CD4-positive, alpha-beta T cell (primary cell): ENCODE results near the gene ARHGEF11. TPM values are rescaled to one million over a fixed set of nuclear protein-coding genes. Genes with fewer than 3 reads are reported as not detected.

Source experiments
- ATAC-seq: fragments of 200-7000 bp; cut with Tn5 transposase; one replicate; pipeline ENCODE4 v1.10.0; 2022; ENCODE audit warnings: mild to moderate bottlenecking; ENCODE audit not compliant: poor library complexity
- CTCF ChIA-PET: fragments of 350-600 bp; sonication (Branson Sonifier 250); formaldehyde crosslinking; loops from one replicate; lab custom pipeline; 2021; ENCODE audit warnings: antibody characterized with exemption, inconsistent platforms; lab: Charles Lee
- POLR2A ChIA-PET: fragments of 350-600 bp; sonication (Branson Sonifier 250); formaldehyde crosslinking; loops from one replicate; lab custom pipeline; 2021; ENCODE audit warnings: antibody characterized with exemption, inconsistent platforms; lab: Charles Lee
- DNase-seq, 14 experiments: peaks; one replicate each; pipeline ENCODE4 v3.0.0-alpha.2; 2013 to 2020; ENCODE audit warnings: mixed read lengths in 2 of 14
- H3K27ac ChIP-seq, 2 donors: one replicate each; pipeline versions ENCODE4 v1.5.1 to v1.7.0; 2013; ENCODE audit warnings: low read length in 2 of 2, low read depth in 1 of 2, mild to moderate bottlenecking in 1 of 2
- H3K27me3 ChIP-seq, 2 experiments: 1 replicate in 1 of 2; 2 replicates in 1 of 2; pipeline versions ENCODE4 v1.6.1 to v1.7.0; 2013; ENCODE audit warnings: low read length in 2 of 2, control low read depth in 1 of 2, mild to moderate bottlenecking in 1 of 2, moderate library complexity in 1 of 2; ENCODE audit not compliant: insufficient read depth in 2 of 2, control insufficient read depth in 1 of 2
- H3K36me3 ChIP-seq: one replicate; pipeline ENCODE4 v1.6.1; 2013; ENCODE audit warnings: low read length, control low read depth; ENCODE audit not compliant: insufficient read depth
- H3K4me1 ChIP-seq: one replicate; pipeline ENCODE4 v1.6.1; 2013; ENCODE audit warnings: low read length, control low read depth; ENCODE audit not compliant: insufficient read depth
- H3K4me3 ChIP-seq: one replicate; pipeline ENCODE4 v1.5.1; 2013; ENCODE audit warnings: mild to moderate bottlenecking, low read length, moderate library complexity
- H3K9me3 ChIP-seq, 2 experiments: 1 replicate in 1 of 2; 2 replicates in 1 of 2; pipeline versions ENCODE4 v1.6.1 to v1.7.0; 2013; ENCODE audit warnings: low read length in 2 of 2, mild to moderate bottlenecking in 2 of 2, control low read depth in 1 of 2, moderate library complexity in 1 of 2; ENCODE audit not compliant: control insufficient read depth in 1 of 2, insufficient read depth in 1 of 2
- H3K27ac Mint-ChIP-seq: one replicate; pipeline ENCODE4 v1.8.0; 2020; ENCODE audit warnings: mixed read lengths
- H3K27me3 Mint-ChIP-seq: one replicate; pipeline ENCODE4 v1.8.0; 2021; ENCODE audit warnings: mixed read lengths
- H3K36me3 Mint-ChIP-seq: one replicate; pipeline ENCODE4 v1.8.0; 2021; ENCODE audit warnings: low read depth, mixed read lengths
- H3K4me1 Mint-ChIP-seq: one replicate; pipeline ENCODE4 v1.8.0; 2021; ENCODE audit warnings: low read depth, mixed read lengths
- H3K4me3 Mint-ChIP-seq: one replicate; pipeline ENCODE4 v1.8.0; 2020; ENCODE audit warnings: mild to moderate bottlenecking, mixed read lengths
- H3K9me3 Mint-ChIP-seq: one replicate; pipeline ENCODE4 v1.8.0; 2020; ENCODE audit warnings: mixed read lengths
- intact Hi-C, 2 experiments: fragments of 100-400 bp; cut with DNase I in 1 of 2; cut with micrococcal nuclease in 1 of 2; formaldehyde crosslinking; loops; one replicate each; pipeline versions ENCODE4 v1.15.1 to v1.9.0; 2023 to 2025; cut with DNase I, micrococcal nuclease
- total RNA-seq, 174 experiments: library from RNA in 2 of 174; stranded (reverse) in 2 of 174; gene quantifications; one replicate each; pipeline ENCODE4 v1.2.3 and lab custom pipeline; 2021 to 2026
- TF ChIP-seq, protein P1 (sequence below): fragments of 200-600 bp; IDR thresholded peaks from one replicate; pipeline ENCODE4 v1.8.0; 2022; ENCODE audit warnings: antibody characterized with exemption, mild to moderate bottlenecking

Gene ARHGEF11
- total RNA-seq, 2 experiments from 2014 or later = 13.7 to 13.9 TPM

DNA sequence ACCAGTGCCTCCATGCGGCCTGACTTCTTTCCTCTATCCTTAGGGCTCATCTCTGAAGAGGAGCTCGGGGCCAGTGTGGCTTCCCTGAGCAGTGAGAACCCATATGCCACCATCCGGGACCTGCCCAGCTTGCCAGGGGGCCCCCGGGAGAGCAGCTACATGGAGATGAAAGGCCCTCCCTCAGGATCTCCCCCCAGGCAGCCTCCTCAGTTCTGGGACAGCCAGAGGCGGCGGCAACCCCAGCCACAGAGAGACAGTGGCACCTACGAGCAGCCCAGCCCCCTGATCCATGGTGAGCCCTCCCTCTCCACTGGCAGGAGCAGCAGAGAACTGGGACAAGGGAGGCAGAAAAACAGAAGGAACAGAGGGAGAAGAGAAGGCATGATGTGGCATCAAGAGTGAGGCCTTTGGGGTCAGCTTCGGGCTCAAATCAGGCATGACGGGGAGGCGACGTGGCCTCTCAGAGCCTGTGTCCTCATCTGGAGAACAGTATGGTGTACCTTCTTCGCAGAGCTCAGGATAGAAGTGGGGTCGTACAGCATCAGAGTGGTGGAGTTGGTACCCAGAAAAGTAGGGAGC, 131.6 kb downstream of the ARHGEF11 start:
- ChIA-PET POLR2A (no interaction called here), CTCF (no interaction called here)
- no peaks in the 10 kb centered on the region for H3K36me3 Mint-ChIP-seq
- no peak overlapping the region for H3K4me3 ChIP-seq
- H3K27me3 Mint-ChIP-seq = peaks cover 58% of the 10 kb centered on the region
- no peaks in the 10 kb centered on the region for H3K4me1 ChIP-seq
- no peak overlapping the region for H3K27ac Mint-ChIP-seq
- no peaks in the 10 kb centered on the region for H3K36me3 ChIP-seq
- no peak for DNase-seq
- no peak overlapping the region for H3K27ac ChIP-seq
- H3K9me3 Mint-ChIP-seq = no peaks in the 10 kb centered on the region
- no peaks in the 10 kb centered on the region for H3K4me1 Mint-ChIP-seq
- TF ChIP-seq, protein P1, sequence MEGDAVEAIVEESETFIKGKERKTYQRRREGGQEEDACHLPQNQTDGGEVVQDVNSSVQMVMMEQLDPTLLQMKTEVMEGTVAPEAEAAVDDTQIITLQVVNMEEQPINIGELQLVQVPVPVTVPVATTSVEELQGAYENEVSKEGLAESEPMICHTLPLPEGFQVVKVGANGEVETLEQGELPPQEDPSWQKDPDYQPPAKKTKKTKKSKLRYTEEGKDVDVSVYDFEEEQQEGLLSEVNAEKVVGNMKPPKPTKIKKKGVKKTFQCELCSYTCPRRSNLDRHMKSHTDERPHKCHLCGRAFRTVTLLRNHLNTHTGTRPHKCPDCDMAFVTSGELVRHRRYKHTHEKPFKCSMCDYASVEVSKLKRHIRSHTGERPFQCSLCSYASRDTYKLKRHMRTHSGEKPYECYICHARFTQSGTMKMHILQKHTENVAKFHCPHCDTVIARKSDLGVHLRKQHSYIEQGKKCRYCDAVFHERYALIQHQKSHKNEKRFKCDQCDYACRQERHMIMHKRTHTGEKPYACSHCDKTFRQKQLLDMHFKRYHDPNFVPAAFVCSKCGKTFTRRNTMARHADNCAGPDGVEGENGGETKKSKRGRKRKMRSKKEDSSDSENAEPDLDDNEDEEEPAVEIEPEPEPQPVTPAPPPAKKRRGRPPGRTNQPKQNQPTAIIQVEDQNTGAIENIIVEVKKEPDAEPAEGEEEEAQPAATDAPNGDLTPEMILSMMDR = no peak
- intact Hi-C loops = loop anchor here (5.0 kb wide), 2 partner anchors 48 to 163 kb away; no protein-coding TSS in a partner anchor
- peaks cover 0 to 5% of the 10 kb centered on the region in 2 experiments for H3K9me3 ChIP-seq
- H3K4me3 Mint-ChIP-seq = no peak overlapping the region
- no peak for ATAC-seq
- peaks cover 3 to 7% of the 10 kb centered on the region in 2 experiments for H3K27me3 ChIP-seq

DNA sequence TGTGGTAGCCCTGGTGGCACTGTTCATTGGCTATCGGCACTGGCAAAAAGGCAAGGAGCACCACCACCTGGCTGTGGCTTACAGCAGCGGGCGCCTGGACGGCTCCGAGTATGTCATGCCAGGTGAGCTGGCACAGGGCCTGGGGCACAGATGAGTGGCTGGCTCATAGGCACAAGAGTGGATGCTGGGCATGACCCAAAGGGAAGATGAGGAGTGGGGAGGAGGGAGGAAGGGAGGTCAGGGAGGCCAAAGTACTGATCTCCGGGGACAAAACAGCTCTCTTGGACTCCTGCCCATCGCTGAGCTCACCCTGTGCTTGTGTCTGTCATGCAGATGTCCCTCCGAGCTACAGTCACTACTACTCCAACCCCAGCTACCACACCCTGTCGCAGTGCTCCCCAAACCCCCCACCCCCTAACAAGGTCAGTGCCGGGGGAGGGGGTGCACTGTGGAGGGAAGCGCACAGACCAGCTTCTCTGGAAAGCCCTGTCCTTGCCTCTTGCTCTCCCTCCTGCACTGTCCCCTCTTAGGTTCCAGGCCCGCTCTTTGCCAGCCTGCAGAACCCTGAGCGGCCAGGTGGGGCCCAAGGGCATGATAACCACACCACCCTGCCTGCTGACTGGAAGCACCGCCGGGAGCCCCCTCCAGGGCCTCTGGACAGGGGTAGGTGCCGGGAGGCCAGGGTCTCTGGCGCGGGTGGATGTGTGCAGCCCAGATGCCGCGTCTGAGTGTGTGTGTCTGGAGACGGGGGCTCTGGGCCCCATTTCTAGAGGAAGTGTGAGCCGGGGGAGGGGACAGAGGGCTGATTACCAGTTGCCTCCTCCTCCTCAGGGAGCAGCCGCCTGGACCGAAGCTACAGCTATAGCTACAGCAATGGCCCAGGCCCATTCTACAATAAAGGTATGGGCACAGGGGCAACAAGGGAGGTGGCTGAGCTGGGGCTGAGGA, 132.4 kb downstream of the ARHGEF11 start:
- no peaks in the 10 kb centered on the region for H3K9me3 Mint-ChIP-seq
- H3K27me3 Mint-ChIP-seq = peaks cover 53% of the 10 kb centered on the region
- DNase-seq = no peak
- peaks cover 3 to 7% of the 10 kb centered on the region in 2 experiments for H3K27me3 ChIP-seq
- no peaks in the 10 kb centered on the region for H3K4me1 ChIP-seq
- no peak overlapping the region for H3K4me3 Mint-ChIP-seq
- peaks cover 0 to 9% of the 10 kb centered on the region in 2 experiments for H3K9me3 ChIP-seq
- no peak for ATAC-seq
- no peak overlapping the region for H3K27ac ChIP-seq
- no peaks in the 10 kb centered on the region for H3K4me1 Mint-ChIP-seq
- no peaks in the 10 kb centered on the region for H3K36me3 Mint-ChIP-seq
- H3K27ac Mint-ChIP-seq = no peak overlapping the region
- ChIA-PET CTCF (no interaction called here), POLR2A (interaction anchor here (0.6 kb wide), 1 partner anchor 15 kb away, joined by 4 read pairs; no protein-coding TSS in a partner anchor)
- intact Hi-C loops = loop anchor here (5.0 kb wide), 2 partner anchors 49 to 164 kb away; no protein-coding TSS in a partner anchor
- H3K4me3 ChIP-seq = no peak overlapping the region
- TF ChIP-seq, protein P1 = no peak
- H3K36me3 ChIP-seq = no peaks in the 10 kb centered on the region

DNA sequence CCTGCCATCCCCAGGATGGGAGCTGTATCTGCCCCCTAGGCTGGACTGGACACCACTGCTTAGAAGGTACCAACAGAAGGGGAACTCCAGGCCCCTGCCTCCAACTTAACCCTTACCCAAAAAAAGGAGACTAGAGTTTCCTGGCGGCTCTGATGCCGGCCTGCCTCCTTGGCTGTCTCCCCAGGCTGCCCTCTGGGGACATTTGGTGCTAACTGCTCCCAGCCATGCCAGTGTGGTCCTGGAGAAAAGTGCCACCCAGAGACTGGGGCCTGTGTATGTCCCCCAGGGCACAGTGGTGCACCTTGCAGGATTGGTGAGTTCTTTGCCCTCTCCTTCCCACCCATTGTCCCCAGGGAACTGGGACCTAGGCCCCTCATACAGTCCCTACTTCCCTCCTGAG, 133.2 kb downstream of the ARHGEF11 start:
- intact Hi-C loops = loop anchor here (5.0 kb wide), 2 partner anchors 50 to 165 kb away; no protein-coding TSS in a partner anchor
- no peak for DNase-seq

More for the DNA sequence above, 133.2 kb downstream of the ARHGEF11 start:
- H3K36me3 ChIP-seq = no peaks in the 10 kb centered on the region
- Mint-ChIP-seq H3K9me3 (no peaks in the 10 kb centered on the region), H3K4me1 (no peaks in the 10 kb centered on the region), H3K36me3 (no peaks in the 10 kb centered on the region), H3K27ac (no peak overlapping the region), H3K4me3 (no peak overlapping the region), H3K27me3 (peaks cover 49% of the 10 kb centered on the region)
- no peak overlapping the region for H3K4me3 ChIP-seq
- POLR2A ChIA-PET = interaction anchor here (0.6 kb wide), 1 partner anchor 16 kb away, joined by 4 read pairs; no protein-coding TSS in a partner anchor
- ATAC-seq = no peak
- CTCF ChIA-PET = no interaction called here
- TF ChIP-seq, protein P1 = no peak
- H3K9me3 ChIP-seq = peaks cover 0 to 9% of the 10 kb centered on the region in 2 experiments
- no peak overlapping the region for H3K27ac ChIP-seq
- H3K4me1 ChIP-seq = no peaks in the 10 kb centered on the region
- peaks cover 3 to 7% of the 10 kb centered on the region in 2 experiments for H3K27me3 ChIP-seq
